WI38 (cell line): Measurements from ENCODE around the gene NRG3.

Experiments used
- H3K4me3 ChIP-seq: 2 replicates; pipeline ENCODE4 v1.5.1; 2011; ENCODE audit warnings: low read depth, mild to moderate bottlenecking, control low read depth, low read length
- TF ChIP-seq, protein P1 (sequence below): IDR thresholded peaks from 2 replicates; pipeline ENCODE4 v1.5.1; 2012; ENCODE audit warnings: low read depth, mild to moderate bottlenecking, control low read depth, low read length

Gene NRG3

DNA sequence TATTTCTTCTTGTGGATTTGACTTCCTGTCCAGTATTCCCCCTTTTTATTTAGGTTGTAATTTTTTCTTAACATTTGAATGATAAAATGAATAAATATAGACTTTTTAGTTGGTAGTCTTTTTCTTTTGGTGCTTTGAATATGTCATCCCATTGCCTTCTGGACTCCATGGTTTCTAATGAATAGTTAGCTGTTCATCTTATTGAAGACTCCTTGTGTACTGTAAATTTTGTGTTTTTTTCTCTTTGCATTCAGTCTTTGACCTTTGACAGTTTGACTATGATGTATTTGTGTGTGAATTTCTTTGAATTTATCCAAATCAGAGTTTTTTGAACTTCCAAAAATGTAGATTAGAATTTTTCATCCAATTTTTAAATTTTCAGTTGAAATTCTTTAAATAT is 554.3 kb downstream of the NRG3 start:
- TF ChIP-seq, protein P1, sequence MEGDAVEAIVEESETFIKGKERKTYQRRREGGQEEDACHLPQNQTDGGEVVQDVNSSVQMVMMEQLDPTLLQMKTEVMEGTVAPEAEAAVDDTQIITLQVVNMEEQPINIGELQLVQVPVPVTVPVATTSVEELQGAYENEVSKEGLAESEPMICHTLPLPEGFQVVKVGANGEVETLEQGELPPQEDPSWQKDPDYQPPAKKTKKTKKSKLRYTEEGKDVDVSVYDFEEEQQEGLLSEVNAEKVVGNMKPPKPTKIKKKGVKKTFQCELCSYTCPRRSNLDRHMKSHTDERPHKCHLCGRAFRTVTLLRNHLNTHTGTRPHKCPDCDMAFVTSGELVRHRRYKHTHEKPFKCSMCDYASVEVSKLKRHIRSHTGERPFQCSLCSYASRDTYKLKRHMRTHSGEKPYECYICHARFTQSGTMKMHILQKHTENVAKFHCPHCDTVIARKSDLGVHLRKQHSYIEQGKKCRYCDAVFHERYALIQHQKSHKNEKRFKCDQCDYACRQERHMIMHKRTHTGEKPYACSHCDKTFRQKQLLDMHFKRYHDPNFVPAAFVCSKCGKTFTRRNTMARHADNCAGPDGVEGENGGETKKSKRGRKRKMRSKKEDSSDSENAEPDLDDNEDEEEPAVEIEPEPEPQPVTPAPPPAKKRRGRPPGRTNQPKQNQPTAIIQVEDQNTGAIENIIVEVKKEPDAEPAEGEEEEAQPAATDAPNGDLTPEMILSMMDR: no peak
- H3K4me3 ChIP-seq: no peak overlapping the region

- TF ChIP-seq, protein P1: no peak
- no peak overlapping the region for H3K4me3 ChIP-seq
These were observed 563.3 kb downstream of the NRG3 start for GRCh38 chr10:82438277-82438676.

DNA sequence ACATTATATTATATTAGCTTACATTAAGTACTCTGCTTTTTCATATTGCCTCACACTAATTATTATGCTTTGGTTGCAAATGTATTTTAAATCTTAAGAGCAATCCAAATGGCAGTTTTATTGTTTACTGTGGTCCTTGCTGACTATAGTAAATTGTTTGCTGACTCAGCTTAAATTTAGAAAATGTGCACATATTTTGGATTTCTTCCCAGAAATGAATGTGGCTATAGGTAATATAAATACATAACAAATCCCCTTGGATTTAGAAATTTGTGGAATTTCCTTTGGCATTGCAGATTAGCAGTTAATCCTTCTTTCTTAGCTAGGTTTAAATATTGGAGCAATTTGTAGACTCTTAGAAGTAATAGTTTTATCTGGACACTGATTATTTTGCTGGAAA is 565.8 kb downstream of the NRG3 start:
- no peak overlapping the region for H3K4me3 ChIP-seq
- TF ChIP-seq, protein P1: no peak

DNA sequence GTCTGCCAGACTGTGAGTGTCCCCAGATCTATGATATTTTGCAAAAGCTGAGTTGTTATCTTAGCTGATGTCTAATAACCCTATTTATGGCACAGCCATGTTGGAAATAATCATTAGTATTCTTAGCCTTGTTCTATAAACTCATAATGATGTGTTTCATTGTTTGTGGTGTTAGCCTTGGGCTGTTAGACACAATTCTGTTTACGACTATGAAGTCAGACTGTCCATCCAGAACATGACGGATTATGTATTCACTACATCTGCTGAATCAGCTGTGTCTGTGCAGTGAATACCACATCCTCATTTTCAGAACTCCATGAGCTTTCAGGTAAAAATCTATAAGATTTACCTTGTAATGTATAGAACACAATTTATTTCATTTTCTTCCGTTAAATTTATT is 577.1 kb downstream of the NRG3 start:
- no peak overlapping the region for H3K4me3 ChIP-seq
- TF ChIP-seq, protein P1: no peak

- TF ChIP-seq, protein P1: no peak
- no peak overlapping the region for H3K4me3 ChIP-seq
These were observed 577.7 kb downstream of the NRG3 start for GRCh38 chr10:82452676-82453075.

GRCh38 chr10:82453678-82454293 is 578.8 kb downstream of the NRG3 start:
- TF ChIP-seq, protein P1: no peak
- no peak overlapping the region for H3K4me3 ChIP-seq

- TF ChIP-seq, protein P1: no peak
These were observed 588.0 kb downstream of the NRG3 start for GRCh38 chr10:82462910-82463551.

More at GRCh38 chr10:82462910-82463551, 588.0 kb downstream of the NRG3 start:
- H3K4me3 ChIP-seq: no peak overlapping the region
